Measurements from ENCODE around the gene HSP90AB1.

Gene HSP90AB1

DNA sequence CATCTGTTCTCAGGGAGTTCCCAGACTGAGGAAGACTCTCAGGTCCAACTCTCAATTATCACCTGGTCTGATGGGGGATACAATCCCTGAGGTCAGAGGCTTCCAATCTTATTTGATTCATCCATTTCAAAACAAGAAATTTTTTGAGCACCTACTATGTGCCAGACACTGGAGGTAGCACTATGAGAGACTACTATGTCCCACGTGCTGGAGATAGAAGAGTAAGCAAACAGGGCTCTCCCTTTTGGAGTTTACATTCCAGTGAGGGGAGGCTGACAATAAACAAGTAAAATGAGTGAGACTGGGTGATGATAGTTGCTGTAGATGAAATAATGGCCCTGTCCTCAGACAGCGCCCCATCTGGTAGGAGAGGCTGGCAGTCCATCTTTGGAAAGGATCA, 39.8 kb downstream of the HSP90AB1 start:
- no peak for DNase-seq (ENCODE audit: low read depth)

DNA sequence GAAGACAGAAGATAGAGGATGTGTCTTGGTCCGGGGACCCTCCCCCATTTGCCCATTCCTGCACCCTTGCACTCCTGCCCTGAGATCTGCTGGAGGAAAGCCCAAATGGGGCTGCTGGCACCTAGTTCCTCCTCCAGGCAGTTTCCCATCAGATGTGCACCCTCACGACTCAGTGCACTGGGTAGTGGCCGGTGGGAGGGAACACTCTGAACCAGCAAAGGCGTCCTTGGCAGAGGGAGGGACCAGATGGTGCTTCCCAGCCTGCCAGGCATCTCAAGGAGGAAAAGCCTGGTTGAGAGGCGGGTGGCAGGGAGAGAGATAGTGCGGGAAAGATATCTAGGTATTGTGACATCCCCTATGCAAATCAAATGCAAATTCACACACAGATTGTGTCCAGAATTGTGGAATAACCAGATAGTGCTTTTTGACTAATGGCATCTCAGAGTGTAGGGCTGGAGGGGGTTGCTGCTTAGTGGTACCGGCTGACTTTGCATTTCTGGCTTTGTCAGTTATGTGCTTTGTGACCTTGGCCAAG, 42.9 kb downstream of the HSP90AB1 start:
- DNase-seq (ENCODE audit: low read depth), result no peak

GRCh38 chr6:44291841-44292240, 44.9 kb downstream of the HSP90AB1 start:
- DNase-seq (ENCODE audit: low read depth), result no peak

DNA sequence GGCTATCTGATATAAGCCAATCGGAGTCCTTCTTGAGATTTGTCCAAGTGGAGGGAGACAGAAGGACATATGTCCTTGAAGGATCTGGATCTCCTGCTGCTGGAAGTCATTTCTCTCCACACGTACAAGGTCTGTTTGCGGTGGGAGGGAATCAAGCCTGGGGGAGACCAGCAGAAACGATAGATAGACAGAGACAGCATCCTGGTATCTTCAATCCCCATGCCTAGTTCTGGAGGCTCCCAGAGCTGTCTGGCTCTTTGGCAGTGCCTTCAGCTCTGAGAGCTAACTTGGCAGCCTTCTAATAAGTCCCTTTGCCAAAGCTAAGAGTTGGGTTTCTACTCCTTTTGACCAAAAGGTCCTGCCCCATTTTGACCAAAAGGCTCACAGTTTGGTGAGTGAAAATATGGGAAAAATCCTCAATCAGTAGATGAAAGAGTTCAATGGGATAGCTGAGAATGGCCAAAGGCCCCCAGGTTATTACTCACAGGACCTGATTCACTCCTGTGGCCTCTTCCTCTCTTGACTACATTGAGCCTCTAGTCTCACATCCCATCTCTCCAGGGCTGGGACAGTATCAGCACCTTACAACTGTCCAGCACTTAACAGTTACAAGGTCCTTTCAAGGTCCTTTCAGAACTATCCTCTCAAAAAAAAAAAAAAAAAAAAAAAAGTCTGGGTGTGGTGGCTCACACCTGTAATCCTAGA, 45.9 kb downstream of the HSP90AB1 start:
- DNase-seq (ENCODE audit: low read depth), result no peak

- DNase-seq (ENCODE audit: low read depth), result no peak
These were observed 48.2 kb downstream of the HSP90AB1 start for GRCh38 chr6:44294832-44295791.

DNA sequence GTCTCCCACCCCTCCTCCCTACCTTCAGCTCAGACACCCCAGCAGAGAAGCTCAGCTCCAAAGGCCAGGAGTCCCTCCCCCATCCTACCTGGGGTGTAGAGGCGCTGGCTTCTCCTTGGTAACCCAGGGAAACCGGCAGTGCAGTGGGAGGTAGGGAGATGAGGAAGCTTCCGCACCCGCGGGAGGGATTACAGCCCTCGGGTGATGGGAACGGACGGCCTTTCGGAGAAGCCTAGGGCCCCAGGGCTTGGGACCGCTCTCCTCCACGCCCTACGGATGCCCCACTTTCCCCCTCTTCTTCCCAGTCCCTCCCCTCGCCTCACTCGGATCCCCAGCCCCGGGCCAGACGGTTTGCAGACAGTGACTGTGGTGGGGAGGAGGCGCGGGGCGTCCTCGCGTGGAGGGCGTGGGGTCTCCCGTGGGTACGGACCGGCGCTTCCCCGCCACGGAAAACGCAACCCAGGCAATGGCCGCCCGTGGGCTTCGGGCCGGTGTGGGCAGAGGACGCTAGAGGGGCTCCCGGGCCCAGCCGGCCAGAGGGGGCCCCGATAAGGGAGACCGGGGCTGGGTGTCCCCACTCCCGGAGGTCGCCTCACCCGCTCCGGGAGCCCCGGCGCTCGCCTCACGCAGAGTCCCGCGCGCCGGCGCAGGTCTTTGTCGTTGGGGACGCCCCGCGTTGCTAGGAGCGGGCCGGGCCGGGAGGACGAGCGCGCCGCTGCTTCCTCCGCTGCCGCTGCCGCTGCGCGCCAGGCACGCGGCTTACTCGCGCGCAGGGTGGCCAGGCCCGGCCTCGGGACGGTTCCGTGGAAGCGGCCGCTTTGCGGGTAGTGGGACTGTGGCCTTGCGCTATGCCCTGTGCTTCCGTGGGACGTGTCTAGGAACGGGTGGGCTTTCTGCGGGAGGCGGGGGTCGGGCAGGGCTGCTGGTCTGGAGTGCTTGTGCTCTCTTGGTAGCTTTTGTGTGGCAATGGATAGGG, 50.5 kb downstream of the HSP90AB1 start:
- no peak for DNase-seq (ENCODE audit: low read depth)

GRCh38 chr6:44298055-44298803, 51.3 kb downstream of the HSP90AB1 start:
- DNase-seq (ENCODE audit: low read depth), result no peak

DNA sequence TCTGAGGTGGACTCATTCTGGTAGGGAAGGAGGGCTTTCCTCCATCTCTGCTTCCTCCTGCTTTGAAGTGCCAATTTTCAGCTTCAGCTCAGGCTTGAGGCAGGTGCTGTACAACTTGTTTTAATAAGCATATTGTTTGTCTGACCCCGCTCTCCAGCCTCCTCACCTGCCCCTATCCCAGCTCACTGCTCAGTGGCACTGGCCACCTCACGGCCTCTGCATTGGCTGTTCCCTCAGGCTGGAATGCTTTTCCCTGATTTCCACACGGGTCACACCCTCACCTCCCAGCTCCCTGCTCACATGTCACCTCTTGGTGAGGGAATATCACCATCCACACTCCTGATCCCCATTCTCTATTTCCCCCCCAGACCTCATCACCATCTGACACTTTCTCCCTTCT, 52.0 kb downstream of the HSP90AB1 start:
- no peak for DNase-seq (ENCODE audit: low read depth)

DNA sequence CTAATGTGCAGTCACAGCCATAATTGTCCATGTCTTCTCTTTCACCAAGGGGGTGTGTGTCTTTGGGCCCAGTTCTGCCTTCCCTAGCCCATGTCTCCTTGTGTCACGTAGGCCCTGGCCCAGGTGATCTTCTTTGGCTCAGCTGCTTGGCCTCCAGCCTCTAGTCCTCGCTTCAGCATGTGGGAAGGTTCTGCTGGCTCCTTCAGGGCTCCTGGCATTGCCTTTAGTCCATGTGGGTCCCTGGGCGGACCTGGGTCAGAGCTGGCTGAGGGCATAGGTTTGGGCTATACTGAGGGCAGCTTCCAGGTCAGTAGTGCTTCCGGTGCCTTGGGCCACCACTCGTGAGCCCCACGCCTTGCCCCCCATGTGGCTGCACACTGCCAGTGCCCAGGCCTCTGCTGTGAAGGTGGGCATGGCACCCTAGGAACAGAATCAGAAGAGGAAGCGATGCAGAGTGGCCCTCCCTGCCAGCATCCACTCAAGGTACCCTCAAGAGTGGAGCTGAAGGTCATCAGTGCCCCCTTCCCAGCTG, 53.5 kb downstream of the HSP90AB1 start:
- no peak for DNase-seq (ENCODE audit: low read depth)

DNA sequence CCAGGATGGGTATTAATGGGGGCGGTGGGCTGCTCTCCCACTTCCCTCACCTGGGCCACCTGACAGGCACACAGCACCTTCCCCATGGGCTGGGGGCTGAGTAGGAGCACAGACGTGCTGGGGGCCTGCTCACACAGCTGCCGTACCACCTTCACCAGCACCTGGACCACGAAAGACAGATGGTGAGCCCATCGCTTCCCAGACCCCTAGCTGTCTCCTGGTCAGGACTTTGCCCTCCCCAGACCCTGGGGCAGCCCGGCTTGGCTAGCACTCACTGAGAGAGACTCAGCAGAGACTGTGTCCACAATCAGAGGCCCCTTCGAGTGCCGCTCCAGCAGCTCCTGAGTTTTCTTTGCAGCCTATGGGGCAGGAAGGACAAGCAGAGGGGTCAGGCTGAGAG, 54.2 kb downstream of the HSP90AB1 start:
- no peak for DNase-seq (ENCODE audit: low read depth)

DNA sequence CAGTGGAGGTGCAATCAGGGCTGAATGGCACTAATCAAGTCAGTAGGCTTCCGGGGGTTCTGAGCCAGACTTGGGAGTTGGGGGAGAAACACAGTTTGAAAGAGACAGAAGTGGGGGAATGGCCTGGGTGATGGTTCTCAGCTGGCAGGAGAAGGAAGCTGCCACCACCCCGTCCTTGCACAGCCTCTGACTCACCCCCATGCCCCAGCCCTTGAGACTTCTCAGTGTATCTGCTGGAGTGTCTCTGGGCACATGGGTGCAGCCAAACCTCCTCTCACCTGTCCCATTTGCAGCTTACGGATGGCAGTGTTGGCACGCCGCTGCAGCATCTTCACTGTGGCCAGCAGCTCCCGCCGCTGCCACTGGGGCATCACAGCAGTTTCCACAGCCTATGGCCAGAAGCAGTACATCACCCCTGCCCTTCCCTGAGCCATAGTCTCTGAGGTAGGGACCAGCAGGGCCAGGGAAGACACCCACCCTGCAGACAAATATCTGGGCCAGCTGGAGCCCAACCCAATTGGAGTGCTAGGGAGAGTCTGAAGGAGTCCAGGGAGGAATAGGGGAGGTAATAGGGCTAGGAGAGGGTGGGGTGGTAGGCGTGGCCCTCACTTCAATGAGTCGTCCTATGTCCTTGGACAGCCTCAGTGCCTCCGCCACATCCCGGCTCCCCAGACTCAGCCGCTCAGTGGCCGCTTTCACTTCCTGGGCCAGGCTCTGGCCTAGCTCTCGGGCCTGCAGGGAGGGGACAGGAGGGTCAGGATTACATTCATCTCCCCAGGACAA, 55.1 kb downstream of the HSP90AB1 start:
- no peak for DNase-seq (ENCODE audit: low read depth)

DNA sequence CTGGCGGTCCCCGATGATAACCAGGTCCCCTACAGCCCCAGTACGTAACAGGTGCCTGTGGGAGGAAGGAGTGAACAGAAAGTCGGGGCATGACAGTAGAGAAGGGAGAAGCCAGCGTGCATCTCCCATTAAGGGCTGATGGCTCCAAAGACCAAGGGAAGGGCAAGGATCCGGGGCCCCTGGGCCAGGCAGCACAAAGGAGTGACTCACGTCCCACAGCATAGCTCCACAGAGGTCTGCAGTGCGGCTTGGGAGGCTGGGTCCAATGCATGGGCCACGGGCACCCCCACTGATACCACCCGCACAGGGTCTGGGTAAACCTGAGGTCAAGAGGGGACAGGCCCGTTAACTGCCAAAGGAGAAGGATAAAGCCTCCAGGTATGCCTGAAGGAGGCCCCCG, 56.0 kb downstream of the HSP90AB1 start:
- no peak for DNase-seq (ENCODE audit: low read depth)
